22Rv1 (cell line): ENCODE results near the gene CBLB.

ENCODE experiments used
- ZFX ChIP-seq: fragments of 450-650 bp; IDR thresholded peaks from 2 replicates; pipeline ENCODE4 v1.6.1; 2017; ENCODE audit warnings: antibody characterized with exemption, borderline replicate concordance
- TF ChIP-seq, protein P1 (sequence below): fragments of 450-650 bp; IDR thresholded peaks from 2 replicates; pipeline ENCODE4 v1.5.1; 2017; ENCODE audit warnings: mild to moderate bottlenecking

GRCh38 chr3:105857601-105858000 is 11.2 kb downstream of the CBLB start:
- TF ChIP-seq, protein P1, sequence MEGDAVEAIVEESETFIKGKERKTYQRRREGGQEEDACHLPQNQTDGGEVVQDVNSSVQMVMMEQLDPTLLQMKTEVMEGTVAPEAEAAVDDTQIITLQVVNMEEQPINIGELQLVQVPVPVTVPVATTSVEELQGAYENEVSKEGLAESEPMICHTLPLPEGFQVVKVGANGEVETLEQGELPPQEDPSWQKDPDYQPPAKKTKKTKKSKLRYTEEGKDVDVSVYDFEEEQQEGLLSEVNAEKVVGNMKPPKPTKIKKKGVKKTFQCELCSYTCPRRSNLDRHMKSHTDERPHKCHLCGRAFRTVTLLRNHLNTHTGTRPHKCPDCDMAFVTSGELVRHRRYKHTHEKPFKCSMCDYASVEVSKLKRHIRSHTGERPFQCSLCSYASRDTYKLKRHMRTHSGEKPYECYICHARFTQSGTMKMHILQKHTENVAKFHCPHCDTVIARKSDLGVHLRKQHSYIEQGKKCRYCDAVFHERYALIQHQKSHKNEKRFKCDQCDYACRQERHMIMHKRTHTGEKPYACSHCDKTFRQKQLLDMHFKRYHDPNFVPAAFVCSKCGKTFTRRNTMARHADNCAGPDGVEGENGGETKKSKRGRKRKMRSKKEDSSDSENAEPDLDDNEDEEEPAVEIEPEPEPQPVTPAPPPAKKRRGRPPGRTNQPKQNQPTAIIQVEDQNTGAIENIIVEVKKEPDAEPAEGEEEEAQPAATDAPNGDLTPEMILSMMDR = no peak
- no peak for TF ChIP-seq ZFX
